SK-N-SH treated with all-trans-retinoic acid at 6 μM for 48 hours (cell line): ENCODE data around the gene SLC38A3.

Source experiments
- ARNTL ChIP-seq: fragments of 450-650 bp; formaldehyde crosslinking; IDR thresholded peaks from 2 replicates; pipeline ENCODE4 v1.5.0; 2020; ENCODE audit warnings: low read depth, mild to moderate bottlenecking, moderate library complexity, borderline replicate concordance
- BACH2 ChIP-seq: fragments of 250-450 bp; sonication (Bioruptor Pico); IDR thresholded peaks from 2 replicates; pipeline ENCODE4 v1.9.0; 2021; ENCODE audit warnings: mild to moderate bottlenecking, borderline replicate concordance
- CREB5 ChIP-seq: fragments of 250-450 bp; sonication (Bioruptor Pico); IDR thresholded peaks from 2 replicates; pipeline ENCODE4 v1.5.1; 2020; ENCODE audit warnings: low read depth, mild to moderate bottlenecking, moderate library complexity
- OSR1 ChIP-seq: fragments of 250-450 bp; sonication (Bioruptor Pico); IDR thresholded peaks from 2 replicates; pipeline ENCODE4 v1.8.0; 2022; ENCODE audit warnings: moderate library complexity, mild to moderate bottlenecking, inconsistent platforms
- ZFP3 ChIP-seq: fragments of 250-450 bp; sonication (Bioruptor Pico); IDR thresholded peaks from 2 replicates; pipeline ENCODE4 v1.5.0; 2020; ENCODE audit warnings: mild to moderate bottlenecking, moderate library complexity
- ZNF8 ChIP-seq: fragments of 450-650 bp; formaldehyde crosslinking; IDR thresholded peaks from 2 replicates; pipeline ENCODE4 v1.5.0; 2020; ENCODE audit warnings: mild to moderate bottlenecking, moderate library complexity
- TF ChIP-seq, protein P1 (sequence below): fragments of 250-450 bp; sonication (Bioruptor Pico); IDR thresholded peaks from 2 replicates; pipeline ENCODE4 v1.8.0; 2020; ENCODE audit warnings: mild to moderate bottlenecking, moderate library complexity, borderline replicate concordance

GRCh38 chr3:50173685-50174516 is 31.2 kb upstream of the SLC38A3 start:
- TF ChIP-seq ZFP3 (CRISPR knock-in tag) = no peak
- no peak for TF ChIP-seq CREB5
- TF ChIP-seq, protein P1, sequence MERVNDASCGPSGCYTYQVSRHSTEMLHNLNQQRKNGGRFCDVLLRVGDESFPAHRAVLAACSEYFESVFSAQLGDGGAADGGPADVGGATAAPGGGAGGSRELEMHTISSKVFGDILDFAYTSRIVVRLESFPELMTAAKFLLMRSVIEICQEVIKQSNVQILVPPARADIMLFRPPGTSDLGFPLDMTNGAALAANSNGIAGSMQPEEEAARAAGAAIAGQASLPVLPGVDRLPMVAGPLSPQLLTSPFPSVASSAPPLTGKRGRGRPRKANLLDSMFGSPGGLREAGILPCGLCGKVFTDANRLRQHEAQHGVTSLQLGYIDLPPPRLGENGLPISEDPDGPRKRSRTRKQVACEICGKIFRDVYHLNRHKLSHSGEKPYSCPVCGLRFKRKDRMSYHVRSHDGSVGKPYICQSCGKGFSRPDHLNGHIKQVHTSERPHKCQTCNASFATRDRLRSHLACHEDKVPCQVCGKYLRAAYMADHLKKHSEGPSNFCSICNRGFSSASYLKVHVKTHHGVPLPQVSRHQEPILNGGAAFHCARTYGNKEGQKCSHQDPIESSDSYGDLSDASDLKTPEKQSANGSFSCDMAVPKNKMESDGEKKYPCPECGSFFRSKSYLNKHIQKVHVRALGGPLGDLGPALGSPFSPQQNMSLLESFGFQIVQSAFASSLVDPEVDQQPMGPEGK (CRISPR knock-in tag) = no peak
- TF ChIP-seq OSR1 (CRISPR knock-in tag) = no peak
- no peak for TF ChIP-seq ZNF8
- TF ChIP-seq ARNTL (CRISPR knock-in tag) = no peak
- no peak for TF ChIP-seq BACH2 (CRISPR knock-in tag)
